CMK (cell line): ENCODE results near the gene ARRDC2.

ENCODE experiments used
- DNase-seq: peaks from one replicate; pipeline ENCODE4 v3.0.0-alpha.2; 2010; ENCODE audit warnings: low read depth

ARRDC2 gene

GRCh38 chr19:18058208-18059009 lies 50.4 kb downstream of the ARRDC2 start:
- peak; percentile 77 for DNase-seq

- DNase-seq: no peak
Observed at GRCh38 chr19:18059297-18059696, 51.3 kb downstream of the ARRDC2 start.

GRCh38 chr19:18059902-18060301 lies 51.9 kb downstream of the ARRDC2 start:
- no peak for DNase-seq

- DNase-seq: no peak
Observed at GRCh38 chr19:18060472-18060871, 52.5 kb downstream of the ARRDC2 start.

- no peak for DNase-seq
Observed at GRCh38 chr19:18062028-18062427, 54.1 kb downstream of the ARRDC2 start.

GRCh38 chr19:18063463-18063862 lies 55.5 kb downstream of the ARRDC2 start:
- DNase-seq: peak; percentile 29
